HG03457 (cell line): ENCODE data around the gene ALKBH5.
A peak's percentile ranks its signal among the peaks of the same experiment; 100 is the strongest.

Experiments used
- ATAC-seq: cut with Tn5 transposase; IDR thresholded peaks from one replicate; pipeline ENCODE4 v1.9.1; 2021; ENCODE audit warnings: moderate number of reproducible peaks; ENCODE audit not compliant: unreplicated experiment

Gene ALKBH5

DNA sequence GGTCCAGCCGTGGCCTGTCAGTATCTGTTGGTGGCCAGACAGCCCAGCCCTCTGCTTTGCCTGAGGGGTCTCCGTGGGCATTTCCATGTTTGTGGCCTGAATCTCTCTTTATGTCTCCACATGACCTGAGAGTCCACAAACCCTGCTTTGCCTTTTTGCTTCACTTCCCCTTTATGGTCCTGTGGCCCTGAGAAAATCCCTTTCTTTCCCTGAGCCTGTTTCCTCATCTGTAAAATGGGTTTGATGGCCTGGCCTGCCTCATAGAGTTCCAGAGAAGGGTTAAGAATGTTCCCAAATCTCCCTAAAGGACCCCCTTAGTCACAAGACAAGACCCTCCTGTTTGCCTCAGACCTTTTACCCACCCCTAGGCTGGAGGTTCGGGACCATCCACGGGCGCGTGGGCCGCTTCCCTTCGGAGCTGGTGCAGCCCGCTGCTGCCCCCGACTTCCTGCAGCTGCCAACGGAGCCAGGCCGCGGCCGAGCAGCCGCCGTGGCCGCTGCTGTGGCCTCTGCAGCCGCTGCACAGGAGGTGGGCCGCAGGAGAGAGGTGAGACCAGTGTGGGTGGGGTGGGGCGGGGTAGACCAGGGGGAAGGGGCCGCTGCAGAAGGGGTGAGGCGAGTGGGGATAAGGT, 26.2 kb upstream of the ALKBH5 start:
- ATAC-seq: no peak

DNA sequence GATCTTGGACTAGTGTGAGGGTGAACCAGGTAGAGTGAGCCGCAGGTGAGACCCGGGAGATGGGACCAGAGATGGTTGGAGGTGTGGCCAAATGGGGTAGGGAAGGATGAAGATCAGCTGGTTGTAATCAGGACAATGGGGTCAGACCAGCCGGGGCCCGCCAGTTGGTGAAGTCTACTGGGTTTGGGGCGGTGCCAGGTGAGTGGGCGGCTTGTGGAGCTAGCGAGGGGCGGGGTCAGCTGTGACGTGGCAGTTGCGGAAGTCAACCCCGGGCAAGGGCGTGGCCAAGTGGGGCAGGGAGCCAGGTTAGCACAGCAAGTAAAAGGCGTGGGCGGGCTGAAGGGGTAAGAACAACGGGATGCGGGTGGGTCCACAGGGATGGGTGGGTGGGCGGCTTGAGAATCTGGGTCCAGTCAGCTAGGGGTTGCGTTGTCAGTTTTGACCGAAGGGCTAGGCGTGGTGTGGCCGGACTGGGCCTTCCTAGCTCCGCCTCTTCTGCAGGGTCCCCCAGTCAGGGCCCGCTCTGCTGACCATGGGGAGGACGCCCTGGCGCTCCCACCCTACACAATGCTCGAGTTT, 25.5 kb upstream of the ALKBH5 start:
- no peak for ATAC-seq

DNA sequence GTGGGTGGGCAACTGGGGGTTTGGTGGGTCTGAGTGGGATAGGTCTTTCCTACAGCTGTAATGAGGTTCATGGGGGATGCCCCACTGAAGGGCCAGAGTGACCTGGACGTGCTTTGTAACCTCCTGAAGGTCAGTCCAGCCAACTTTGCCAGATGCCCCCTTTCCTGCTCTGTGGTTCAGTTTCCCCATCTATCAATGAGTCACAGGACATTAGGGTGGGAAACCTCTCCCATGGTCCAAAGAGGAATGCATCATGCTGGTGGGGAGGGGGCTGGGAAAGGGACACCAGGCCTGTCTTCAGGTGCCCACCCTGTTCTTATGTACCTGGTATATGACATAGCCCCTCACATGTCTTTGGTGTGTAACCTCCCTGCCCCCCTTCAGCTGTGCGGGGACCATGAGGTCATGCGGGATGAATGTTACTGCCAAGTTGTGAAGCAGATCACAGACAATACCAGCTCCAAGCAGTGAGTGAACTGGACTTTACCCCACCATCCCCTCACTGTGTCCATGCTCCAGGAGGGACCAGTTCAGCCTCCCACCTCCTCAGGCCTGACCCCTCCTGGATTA, 24.0 kb upstream of the ALKBH5 start:
- no peak for ATAC-seq

DNA sequence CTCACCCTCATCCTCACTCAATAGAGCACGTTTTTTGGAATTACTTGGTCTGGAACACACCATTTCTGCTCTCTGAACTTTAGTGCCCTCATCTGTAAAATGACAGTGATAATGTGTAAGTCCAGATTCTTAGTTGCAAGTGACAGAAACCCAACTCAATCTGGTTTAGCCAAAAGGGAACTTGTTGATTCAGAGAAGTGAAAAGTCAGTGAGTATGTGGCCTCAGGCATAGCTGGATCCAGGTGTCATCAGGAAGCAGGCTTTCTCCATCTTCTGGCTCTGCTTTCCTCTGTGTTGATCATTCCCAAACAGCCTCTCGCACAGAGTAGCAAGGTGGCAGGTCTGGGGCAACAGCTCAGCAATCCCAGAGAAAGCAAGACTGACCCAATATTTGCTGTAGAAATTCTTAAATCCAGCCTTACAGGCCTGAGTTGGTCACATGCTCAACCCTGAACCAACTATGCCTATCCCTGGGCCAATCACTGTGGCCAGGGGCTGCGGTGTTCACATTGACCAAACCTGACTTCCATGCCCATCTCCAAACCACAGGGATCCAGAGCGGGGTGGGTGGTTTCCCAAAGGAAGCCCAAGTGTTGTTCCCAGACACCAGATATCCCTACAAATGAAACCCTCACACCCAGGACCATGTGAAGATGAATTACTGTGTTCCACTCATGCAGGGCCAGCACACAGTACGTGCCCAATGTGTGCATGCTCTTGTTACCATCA, 23.3 kb upstream of the ALKBH5 start:
- ATAC-seq: no peak

DNA sequence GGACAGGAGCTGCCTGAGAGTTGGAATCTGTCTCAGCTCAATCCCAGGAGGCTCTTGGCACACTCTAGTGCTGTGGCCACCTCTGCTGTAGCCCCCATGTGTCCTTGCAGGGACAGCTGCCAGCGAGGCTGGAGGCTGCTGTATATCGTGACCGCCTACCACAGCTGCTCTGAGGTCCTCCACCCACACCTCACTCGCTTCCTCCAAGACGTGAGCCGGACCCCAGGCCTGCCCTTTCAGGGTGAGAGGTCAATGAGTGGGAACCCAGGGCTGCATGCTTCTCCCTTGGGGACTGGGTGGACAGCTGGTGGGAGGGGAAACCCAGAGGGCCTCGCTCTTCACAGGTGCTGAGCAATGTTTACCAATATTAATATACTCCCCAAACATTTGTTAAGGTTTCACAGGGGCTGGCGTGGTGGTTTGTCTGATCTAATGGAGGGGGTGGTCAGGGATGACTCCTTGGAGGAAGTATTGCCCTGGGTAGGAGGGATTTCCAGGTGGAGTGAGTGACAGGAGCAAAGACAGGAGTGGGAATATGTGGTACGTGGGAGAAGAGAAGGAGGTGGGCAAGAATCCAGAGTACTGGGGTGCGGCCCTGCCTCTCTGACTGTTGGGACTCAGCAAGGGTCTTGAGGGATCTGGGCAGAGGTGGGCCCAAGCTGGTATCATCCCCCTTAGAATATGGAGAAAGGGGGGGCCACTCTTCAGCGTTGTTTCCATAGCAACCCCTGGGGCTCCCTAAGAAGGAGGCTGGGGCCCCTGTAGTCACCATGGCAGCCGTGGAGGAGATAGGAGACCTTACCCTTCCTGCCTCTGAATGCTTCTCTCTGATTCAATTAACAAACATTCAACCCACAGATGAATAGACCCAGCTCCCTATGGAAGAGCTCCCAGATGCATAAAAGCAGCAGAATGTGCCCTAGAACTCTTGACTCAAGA, 22.2 kb upstream of the ALKBH5 start:
- no peak for ATAC-seq

DNA sequence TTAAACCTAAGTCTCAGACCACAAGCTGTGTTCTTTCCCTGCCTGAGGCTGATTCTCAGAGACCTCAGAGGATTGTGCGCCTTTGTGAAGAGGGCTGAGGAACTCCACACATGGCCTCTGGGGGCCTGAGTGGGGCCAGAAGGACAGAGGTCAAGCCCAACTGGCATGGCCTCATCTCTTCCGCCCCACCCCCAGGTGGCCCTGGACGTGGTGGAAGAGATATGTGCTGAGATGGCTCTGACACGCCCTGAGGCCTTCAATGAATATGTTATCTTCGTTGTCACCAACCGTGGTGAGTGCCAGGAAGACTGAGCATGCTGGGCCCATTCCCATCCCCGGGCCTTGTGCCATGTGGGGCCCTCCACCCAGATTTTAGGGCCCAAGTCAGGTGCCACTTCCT, 20.1 kb upstream of the ALKBH5 start:
- ATAC-seq: no peak

DNA sequence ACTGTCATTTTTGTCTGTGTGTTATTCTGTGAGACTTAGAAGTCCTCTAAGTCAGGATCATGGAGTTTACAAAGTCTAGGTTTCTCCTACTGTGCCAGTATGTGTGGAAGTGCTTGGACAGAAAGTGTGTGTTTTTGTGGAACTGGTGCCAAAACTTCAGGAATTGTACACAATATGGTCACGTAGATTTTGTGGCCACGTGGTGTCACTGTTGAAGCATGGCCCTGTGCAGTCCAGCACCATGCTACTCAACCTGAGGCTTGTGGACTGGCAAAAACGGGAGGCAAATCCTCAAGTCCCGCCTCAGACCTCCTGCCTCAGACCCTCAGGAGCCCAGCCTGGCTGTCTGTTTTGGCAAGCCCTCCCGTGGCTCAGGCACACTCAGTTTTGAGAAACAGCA, 16.7 kb upstream of the ALKBH5 start:
- no peak for ATAC-seq

DNA sequence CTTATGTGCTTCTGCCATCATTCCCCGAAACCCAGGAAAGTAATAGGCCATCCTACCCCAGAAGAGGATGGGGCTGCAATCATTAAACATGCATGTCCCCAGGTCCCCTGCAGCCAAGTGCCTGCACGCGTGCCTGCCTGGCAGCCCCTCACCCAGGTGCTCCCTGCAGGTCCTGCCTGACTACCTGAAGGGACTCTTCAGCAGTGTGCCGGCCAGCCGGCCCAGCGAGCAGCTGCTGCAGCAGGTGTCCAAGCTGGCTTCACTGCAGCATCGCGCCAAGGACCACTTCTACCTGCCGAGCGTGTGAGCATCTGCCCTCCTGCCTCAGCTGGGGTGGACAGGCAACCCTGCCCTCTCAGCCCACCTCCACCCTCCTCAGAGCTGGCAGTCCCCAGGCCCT, 16.2 kb upstream of the ALKBH5 start:
- no peak for ATAC-seq

DNA sequence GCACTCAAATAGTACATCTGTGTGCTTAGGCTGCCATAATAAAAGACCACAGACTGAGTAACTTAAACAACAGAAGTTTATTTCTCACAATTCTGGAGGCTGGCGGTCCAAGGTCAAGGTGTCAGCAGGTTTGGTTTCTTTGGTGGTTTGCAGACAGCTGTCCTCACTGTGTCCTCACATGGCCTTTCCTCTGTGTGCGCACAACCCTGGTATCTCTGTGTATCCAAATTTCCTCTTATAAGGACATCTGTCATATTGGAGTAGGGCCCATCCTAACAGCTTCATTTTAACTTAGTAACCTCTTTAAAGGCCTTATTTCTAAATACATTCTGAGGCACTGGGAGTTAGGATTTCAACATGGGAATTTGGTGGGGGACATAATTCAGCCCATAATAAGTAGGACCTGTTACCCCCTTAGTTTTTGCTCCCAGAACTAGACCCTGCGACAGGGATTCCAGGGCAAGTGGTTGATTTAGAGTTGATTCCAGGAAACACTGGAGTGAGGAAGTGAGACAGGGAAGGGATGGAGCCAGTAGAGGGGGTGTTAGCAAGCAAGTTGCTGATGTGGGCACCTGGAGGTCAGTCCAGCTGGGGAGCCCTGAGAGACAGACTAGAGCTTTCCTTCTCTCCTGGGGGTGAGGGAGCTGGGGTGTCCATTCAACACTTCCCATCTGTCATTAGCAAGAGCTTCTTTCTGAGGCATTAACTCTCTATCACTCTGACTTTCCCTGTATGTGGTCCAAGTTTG, 10.9 kb upstream of the ALKBH5 start:
- no peak for ATAC-seq

DNA sequence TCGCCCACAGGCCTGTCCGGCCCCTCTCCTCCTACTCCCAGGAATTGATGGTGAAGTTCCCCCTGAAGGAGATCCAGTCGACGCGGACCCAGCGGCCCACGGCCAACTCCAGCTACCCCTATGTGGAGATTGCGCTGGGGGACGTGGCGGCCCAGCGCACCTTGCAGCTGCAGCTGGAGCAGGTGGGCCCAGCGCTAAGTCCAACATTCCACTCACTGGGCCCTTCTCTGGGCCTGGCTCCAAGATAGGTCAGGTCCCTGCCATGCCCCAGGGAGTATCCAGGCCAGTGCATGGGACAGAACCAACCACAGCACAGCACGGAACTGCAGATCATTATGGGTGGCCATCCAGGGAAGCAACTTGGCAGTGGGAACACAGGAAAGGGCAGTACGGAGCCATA, 9.9 kb upstream of the ALKBH5 start:
- ATAC-seq: no peak

DNA sequence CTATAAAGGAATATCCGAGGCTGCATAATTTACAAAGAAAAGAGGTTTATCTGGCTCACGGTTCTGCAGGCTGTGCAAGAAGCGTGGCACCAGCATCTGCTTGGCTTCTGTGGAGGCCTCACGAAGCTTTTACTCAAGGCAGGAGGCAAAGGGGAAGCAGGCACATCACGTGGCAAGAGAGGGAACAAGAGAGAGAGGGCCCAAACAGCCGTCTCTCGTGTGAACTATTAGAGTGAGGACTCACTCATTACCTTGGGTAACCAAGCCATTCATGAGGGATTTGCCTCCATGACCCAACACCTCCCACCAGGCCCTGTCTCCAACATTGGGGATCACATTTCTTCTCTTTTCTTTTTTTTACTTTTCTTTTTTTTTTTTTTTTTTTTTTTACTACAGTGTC, 7.5 kb upstream of the ALKBH5 start:
- no peak for ATAC-seq

DNA sequence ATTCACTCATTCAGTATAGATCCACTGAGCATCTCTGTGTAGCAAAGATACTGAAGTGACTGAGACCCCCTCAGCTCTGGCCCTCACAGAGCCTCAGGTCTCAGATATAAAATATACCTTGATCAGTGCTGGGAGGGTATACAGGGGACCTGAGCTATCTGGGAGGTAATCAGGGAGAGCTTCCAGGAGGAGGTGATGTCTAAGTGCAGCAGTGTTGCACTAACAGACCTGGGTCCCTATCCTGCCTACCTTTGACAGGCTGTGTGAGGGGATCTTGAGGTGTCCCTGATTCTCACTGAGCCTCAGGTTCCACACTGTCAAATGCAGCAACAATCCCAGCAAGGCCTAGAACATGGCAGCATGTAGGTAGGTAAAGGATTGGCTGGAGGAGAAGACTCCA, 6.5 kb upstream of the ALKBH5 start:
- ATAC-seq: no peak

DNA sequence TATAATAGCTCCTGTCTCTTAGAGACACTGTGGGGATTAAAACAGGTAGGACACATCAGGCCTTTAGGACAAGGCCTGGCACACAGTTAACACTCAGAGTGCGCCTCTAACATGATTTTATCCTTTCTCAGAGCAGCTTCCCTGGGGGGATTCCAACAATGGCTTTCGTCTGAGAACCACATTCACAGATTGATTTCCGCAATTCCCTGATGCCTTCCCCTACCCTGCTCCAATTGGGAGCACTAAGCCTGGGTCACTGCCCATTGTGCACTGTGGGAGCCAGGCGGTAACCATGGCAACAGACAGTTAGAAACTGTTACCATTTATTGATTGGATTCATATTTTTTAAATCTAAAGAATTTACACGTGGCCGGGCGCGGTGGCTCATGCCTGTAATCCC, 5.9 kb upstream of the ALKBH5 start:
- no peak for ATAC-seq

DNA sequence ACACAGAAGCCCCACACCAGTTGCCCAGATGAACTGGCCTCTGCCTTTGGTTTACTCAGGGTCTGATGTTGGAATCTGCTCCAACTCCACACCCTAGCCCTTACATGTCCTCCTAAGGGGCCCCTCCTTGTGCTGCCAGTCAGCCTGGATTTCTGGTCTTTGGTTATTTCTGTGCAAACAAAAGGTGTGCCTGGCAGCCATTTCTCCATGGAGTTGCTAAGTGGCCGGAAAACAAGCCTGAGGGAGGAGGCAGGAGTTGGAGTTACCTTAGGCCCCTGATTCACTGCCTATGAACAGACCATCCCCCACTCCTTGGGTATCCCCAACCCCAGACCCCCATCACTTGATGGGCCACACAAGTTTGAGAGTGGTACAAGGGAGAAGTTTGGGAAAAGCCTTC, 4.4 kb upstream of the ALKBH5 start:
- ATAC-seq: no peak

DNA sequence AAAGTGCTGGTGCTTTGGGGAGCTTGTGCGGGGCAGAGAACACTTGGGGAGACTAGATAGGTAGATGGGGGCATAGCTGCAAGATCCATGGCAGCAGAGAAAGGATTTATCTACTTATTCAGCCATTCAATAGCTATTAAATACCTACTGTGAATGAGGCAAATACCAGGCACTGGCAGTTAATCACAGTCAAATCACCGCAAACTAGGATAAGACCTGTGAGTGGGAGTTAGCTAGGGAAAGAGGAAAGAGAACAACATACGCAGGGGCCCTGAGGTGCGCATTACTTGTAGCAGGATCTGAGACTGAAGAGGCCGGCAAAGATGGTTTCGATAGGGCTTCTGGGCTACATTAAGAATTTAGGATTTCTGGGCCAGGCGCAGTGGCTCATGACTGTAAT, 3.8 kb upstream of the ALKBH5 start:
- ATAC-seq: no peak

DNA sequence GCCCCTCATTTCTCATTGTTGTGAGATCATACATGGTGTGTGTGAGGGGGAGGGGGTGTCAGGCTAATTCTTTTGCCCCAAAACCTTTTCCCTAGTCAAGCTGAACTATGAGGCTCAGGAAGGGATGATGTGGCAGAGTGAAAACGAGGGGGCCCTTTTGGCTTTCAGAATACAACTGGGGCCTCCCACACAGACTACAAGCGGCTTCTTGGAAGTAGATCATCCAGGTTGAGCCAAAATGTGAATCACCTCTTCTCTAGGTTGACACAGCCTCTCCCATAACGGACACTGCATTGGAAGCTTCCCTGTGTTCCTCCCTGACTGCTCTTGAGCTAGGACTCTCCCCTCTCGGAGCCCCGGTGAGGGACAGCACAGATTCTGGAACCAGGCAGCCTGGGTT, 2.3 kb upstream of the ALKBH5 start:
- ATAC-seq: no peak

DNA sequence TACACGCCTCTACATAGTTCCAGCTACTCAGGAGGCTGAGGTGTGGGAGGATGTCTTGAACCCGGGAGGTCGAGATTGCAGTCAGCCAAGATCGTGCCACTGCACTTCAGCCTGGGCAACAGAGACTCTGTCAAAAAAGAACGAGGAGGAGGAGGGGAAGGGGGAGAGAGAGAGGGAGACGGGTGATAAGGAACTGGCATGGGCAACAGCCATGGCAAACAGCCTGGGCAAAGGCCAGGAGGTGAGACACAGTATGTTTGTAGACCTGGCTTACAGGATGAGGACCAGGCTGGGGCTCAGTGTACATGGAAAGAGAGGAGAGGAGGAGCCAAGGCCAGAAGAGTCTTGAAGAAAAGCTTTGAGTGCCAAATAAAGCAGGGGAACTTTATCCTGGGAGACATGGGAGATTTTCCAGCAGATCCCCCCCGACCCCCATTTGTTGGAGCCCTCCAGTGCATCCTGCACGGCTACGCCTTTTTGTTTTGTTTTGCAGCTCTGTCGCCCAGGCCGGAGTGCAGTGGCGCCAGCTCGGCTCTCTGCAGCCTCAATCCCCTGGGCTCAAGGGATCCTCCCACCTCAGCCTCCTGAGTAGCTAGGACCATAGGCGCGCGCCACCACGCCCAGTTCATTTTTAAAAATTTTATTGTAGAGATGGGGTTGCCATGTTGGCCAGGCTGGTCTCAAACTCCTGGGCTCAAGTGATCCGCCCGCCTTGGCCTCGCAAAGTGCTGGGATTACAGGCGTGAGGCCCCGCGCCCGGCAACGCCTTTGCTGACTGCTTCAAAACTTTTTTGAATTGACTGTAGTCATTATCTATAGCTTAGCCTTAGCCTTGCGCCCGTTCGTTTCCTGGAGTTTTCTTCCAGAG, 1.3 kb upstream of the ALKBH5 start:
- no peak for ATAC-seq

DNA sequence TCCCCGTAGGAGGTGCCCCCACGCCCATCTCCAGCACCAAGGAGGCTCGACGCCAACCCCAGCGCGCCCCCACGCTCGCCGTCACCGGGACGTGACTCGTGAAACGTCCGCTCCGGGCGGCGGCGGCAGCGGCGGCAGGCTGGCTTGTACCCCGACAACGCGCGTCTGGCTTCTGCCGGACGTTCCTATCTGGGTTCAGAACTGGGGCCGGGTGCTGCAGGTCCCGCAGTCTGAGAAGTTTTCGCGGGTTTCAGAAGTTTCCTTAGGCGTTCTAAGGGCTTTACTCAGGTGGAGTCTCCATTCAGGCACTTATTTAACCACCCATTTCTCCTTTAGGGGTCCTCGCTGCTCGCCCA, 672 bp upstream of the ALKBH5 start:
- ATAC-seq: peak; percentile 20

DNA sequence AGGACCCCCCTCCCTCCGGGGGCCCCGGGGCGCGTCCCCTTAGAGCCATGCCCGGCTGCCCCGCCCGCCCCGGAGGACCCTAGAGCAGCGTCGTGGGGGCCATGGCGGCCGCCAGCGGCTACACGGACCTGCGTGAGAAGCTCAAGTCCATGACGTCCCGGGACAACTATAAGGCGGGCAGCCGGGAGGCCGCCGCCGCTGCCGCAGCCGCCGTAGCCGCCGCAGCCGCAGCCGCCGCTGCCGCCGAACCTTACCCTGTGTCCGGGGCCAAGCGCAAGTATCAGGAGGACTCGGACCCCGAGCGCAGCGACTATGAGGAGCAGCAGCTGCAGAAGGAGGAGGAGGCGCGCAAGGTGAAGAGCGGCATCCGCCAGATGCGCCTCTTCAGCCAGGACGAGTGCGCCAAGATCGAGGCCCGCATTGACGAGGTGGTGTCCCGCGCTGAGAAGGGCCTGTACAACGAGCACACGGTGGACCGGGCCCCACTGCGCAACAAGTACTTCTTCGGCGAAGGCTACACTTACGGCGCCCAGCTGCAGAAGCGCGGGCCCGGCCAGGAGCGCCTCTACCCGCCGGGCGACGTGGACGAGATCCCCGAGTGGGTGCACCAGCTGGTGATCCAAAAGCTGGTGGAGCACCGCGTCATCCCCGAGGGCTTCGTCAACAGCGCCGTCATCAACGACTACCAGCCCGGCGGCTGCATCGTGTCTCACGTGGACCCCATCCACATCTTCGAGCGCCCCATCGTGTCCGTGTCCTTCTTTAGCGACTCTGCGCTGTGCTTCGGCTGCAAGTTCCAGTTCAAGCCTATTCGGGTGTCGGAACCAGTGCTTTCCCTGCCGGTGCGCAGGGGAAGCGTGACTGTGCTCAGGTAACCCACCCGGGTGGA, 759 bp downstream of the ALKBH5 start:
- peak; percentile 3 for ATAC-seq
